NCI-H748 (cell line): ENCODE measurements around the gene SKIDA1.

Experiments
- DNase-seq: peaks from one replicate; lab custom pipeline; 2025; ENCODE audit not compliant: unreplicated experiment; lab: John Stamatoyannopoulos, UW

The SKIDA1 gene

DNA sequence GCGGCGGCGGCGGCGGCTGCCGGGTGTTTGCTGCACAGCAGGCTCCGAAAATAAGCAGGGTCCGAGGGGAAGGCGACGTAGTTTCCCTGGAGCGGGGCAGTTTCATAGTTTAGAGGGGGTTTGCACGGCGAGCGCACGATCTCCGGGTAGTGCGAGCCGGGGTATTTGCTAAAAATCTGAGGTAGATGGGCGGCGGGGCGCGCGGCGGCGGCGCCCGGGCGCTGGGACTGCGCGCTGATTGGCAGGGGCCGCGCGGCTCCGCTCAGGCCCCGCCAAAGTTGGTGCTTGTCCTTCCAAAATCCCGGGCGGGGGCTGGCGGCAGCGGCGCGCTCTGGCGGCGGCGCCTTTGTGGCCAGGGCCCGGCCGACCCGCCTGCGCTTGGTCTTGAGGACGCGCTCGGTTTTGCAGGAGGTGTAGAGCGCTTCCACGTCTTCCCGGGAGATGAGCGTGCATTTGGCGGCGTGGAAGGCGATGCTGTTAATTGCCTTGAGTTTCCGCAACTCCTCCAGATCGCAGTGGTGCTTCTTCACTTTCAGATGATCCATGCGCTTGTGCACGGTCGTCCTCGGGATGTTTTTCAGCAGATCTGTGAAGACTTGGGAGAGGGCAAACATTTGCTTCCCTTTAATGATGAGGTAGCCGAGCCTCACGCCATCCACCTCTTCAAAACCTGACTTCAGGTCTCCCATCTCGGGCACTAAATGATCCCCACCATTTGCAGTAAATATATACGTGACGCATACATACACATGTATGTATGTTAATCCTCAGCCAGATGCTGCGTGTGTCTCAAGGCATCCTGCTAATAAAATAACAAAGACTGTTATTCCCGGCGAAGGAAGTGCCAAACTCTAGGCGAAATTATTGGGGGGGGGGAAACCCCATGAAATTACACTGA lies 8.1 kb downstream of the SKIDA1 start:
- peak; percentile 74 for DNase-seq

DNA sequence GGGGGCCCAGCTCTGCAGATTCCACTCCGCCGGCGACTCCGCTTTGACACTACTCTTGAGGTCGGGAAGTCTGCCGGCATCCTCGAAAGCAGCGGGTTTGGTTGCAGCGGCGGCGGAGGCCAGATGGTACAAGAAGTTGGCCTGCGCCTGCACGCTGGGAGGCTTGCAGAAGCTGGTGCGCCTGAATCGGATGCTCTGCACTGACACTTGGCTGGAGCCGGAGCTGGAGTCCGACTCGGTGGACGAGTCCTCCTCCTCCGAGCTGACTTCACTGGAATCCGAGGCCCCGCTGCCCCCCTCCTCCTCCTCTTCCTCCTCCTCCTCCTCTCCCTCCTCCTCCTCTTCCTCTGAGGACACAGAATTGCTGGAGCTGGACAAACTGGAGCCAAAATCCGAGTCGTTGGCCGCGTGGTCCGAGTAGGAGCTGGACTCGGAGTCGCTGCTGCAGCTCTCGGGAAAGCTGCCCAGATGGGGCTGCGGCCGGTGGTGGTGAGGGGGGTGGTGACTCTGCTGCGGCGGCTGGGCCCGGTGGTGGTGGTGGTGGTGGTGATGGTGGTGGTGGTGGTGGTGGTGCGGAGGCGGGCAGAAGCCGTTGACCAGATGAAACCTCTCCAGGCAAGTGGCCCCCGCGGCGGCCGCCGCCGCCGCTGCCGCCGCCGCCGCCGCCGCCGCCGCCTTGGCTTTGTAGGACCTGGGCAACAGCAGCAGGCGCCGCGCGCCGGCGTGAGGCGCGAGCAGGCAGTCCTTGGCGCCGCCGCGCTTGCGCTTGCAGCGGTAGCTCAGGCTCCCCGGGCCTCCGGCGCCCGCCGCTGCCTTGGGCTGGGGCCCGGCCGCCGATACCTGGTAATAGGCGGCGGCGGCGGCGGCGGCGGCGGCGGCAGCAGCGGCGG lies 9.0 kb downstream of the SKIDA1 start:
- peak; percentile 79 for DNase-seq

DNA sequence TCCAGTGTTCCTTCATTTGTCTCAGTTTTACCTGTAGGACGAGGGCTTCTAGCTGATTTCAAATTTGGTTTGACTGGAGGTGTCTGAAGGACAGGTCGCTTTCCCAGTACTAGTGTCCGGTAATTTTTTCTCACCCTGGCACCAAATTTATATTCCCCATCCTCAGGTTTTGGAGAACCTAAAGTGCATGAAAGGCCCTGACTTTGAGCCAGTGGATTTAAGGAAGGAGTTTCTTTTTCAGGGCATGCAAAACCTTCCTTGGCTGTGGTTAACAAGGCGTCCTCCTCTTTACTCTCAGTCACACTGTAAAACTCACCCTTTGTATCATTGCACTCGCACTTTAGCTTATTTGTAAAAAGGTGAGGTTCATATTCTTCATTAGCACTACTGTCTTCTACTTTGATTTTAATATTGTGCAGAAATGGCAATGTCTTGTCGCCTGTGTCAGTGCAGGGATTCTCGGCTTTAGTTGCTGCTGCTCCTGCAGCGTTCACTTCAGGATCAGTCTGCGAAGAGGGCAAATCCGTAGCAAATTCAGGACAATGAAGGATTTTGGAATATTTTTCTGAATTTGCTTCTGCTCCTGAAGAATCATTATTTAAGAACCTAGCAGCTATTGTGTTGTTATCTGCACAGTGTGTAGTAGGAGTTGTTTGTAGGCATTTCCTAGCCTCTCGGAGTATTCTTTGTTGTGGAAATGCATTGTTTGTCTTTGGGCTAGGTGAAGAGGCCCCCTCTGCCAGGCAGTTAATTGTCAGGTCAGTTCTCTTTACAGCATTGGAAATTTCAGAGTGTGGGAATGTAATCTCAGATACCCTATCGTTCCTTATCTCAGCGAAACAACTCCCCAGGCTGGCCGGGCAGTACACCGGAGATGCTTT lies 9.9 kb downstream of the SKIDA1 start:
- no peak for DNase-seq

DNA sequence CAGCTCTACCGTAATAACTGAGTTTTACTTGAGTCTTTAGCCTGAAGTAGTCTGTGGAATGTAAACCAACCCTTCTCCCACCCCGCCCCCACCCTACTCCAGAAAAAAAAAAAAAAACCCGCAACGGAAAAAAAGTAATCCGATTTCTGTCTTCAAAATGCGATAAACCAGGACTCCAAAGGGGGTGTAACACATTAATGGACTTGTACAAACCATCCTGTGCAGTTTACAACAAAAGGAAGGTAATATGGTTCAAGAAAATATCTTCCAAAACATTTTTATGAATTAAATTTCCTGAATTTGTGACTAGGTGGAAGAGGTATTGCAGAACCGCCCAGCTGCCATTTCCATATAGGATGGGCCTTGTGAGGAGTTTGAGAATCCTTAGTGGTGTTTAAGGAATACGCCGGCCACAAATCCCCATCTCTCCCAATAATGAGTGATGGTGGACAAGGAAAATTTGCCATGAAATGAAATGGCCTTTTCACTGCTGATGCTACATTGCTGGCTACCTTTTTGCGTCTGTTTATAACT lies 10.6 kb downstream of the SKIDA1 start:
- DNase-seq, result no peak

DNA sequence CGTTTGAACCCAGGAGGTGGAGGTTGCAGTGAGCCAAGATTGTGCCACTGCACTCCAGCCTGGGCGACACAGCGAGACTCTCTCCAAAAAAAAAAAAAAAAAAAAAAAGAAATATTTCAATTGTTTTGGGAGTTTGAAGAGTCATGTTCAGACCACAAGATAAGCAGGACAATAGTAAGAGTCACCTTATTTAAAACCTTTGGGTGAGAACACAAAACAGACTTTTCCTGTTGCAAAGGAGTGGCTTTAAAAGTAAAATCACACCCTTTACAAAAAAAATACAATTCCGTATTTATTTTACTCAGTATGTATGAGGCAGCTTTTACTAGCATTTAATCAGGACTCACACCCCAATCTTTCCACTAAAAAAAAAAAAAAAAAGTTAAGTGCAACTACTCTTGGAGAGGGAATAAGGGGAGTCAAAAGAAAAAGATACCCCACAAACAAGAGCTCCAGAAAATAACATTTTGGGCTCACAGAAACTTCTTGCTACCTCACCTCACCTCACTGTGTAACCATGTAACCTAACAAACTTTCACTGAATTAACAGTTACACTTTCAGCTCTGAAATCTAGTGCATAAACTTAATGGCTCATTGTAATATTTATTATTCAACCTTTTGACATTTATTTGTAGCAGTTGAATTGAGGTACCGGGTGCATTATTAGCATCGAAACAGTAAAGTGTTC lies 11.2 kb downstream of the SKIDA1 start:
- no peak for DNase-seq

DNA sequence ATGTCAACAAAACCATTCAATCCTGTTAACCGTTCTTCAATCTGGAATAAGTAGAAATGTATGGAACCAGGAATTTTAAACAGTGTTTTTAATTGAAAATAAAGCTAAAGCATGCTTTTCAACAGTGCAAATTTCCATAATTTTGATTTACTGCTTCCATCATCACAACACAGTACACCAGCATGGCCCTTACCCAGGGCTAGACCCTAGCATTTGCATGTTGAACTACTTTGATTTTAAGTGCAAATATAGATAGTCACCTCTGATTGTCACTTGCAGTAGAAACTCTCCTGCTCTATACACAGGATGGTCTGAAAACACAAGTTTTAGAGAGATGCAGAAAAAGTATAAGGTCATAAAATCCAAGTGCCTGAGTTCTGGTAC lies 12.1 kb downstream of the SKIDA1 start:
- DNase-seq, result no peak

DNA sequence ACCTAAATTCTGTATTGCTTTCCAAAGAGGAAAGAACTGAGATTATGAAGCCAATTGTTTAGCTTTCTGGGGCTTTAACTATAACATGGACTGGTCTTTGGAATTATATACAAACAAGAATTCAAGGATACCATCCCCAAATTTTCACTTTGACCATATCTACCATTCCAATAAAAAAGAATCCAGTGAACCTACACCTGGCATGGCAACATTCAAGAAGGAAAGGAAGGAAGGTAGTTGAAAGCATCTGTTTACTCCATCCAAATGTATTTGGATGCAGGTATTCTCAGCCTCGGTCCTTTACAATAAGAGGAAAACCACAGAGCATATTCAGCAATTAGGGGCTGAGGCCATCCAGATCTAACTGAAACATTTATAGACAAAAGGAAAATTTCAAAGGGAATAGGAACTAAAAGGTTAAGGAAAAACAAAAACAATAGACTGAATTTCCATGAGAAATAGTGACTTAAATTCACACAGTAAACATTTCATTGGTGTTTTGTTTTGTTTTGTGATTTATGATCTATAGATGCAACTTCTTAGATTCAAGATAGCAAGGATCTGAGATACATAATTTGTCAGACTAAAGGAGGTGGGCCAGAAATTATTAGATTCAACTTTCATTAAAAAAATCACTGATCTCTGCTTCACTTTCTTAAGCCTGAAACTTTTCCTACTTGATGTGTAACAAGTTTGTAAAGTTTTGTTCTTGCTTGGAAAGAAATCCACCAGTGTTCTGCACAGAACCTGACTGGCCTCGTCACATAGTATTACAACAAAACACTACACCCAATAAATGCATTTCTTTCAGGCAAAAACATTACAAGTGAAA lies 12.7 kb downstream of the SKIDA1 start:
- DNase-seq, result no peak

DNA sequence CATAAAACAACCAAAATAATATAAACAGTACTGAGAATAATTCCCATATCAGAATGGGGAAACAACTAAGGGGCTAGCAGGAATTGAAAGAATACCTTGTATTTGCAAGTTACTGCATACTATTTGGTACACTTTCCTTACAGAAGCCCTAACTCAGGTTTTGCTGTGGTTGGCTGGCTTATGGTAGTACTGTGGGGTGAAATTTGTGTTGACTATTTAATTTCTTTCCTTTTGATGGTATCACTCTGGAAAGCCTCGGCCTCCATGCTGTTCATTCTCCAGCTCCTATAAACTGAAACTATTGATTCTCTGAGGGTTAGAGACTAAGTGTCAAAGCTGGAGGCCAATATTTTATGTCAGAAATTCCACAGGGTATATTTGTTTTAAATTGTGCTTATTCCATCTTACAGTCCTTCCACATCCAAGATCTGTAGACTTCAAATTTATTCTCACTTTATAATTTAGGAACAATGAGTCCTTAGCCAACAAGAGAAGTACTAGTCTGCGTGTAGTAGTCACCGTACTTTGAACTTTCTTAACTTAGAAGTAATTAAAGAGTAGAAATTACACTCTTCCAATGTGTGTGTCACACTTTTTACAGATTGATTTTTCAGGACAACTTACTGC lies 13.4 kb downstream of the SKIDA1 start:
- no peak for DNase-seq

DNA sequence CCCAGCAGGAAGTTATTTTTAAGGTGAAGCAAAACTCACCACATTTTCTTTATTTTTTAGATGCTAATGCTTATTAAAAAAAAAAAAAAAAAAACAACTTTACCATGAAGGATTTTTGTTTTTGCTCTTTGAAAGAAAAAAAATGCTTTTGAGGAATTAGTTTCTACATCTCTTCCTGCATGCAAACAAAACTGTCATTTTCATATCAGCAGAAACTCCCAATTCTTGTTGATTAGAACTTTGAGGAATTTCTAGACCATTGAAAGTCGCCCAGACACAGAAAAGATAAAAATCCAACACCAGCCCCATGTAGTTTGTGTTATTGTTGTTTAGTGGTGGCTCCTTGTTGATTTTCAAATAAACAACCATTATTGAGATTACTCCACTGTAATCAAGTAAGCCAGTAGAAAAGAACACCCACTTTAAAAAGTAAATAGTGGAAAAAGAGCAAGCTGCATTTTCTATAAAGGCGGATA lies 14.3 kb downstream of the SKIDA1 start:
- no peak for DNase-seq

DNA sequence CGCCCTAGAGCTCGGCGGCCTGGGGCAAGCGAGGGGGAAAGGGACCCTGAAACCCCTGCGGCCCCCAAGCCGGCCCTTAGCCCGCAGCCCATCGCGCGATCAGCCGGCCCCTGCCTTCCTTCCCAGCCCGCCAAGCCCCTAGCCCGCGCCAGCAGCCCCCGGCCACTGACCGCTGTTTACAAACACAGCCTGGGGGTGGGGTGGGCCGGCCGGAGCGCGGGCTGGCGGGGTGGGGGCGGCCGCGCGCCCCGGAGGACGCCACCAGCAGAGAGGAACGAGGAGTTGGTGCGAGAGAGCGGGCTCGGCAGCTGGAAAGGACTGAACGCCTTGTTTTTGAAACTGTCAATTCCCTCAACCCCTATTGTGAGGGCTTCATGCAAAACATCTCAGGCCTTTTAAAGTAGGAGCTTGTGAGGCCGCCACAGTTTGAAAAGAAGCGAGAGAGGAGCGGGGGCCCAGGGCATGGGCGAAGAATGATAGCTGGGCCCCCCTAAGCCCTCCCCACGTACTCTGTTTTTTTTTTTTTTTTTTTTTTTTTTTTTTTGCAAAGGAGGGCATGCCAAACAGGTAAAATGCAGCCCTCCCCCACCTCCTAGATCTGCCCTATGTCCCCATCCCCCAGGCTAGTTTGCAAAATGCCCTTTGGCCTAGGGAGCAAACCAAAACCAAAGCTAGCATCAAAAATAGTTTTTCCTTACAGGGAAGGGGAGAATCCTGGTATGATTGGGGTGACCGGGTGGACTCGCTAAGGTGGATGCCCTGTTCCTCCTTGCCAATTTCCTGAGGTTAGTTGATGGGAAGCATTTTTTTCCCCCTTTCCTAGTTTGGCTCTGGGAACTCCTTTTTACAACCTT lies 15.0 kb downstream of the SKIDA1 start:
- DNase-seq, result no peak

DNA sequence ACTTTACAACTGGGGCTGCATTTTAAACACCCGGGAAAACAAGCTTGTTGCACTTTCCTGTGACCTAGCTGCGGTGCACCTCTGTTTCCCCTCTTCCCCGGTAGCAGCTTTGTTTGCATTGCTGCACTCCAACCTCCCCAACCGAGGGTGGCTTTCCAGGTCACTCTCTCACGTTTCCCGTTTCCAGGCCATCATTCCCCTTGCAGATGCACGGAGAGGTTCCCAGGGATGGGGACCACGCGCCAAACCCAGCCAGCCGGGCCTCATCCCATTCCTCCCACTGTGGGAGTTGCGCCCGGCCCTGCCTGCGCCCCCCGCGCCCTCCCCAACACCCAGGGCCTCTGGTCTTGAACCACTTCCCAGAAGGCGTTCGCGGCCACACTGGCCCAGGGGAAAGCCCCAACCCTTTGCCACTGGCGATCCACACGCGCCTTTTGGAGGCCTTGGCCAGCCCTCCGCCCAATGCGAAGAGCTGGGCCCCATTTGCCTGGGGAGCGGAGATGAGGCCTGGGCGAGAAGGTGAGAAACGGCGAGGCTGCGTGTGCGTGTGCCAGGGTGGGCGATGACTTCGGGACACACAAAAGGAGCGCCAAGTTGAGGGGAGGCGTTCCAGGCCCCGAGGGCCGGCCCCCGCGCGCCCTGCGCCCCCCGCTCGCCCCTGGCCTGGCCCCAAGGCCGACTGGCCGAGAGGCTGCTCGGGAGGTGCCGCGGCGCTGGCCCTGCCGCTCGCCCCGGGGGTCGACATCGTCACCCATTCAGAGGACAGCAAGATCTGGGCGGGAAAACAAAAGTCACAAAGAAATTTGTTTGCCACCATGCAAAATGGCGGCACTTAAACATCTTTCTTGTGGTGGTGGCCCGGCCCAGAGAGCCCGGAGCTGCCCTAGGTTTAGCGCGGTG lies 15.9 kb downstream of the SKIDA1 start:
- no peak for DNase-seq

DNA sequence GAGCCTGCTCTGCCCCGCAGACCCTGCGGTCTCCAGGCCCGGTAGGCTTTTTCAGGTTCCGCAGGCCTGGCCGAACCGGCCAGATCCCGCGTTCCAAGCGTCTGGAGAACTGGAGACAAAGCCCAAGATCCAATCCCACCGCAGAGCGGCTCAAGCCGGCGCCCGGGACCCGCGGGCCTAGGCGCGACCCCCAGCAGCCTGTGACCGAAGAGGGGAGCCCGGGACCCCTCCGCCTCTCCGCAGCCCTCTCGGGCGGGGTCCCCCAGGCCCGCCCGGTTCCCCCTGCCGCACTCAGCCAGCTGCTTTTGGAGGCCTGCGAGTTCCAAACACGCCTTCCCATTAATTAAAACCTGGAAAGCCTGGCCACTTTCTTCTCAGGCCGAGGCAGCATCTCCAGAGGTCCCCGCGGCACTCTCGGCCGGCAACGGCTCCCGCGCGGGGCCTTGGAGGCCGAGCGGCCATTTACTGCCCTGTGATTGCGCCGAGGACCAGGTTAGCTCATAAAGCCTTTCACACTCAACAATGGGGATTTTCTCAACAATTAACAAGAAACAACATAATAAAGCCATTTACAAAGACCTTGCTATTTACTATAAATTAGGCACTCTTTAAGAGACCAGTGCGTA lies 16.7 kb downstream of the SKIDA1 start:
- DNase-seq, result no peak

DNA sequence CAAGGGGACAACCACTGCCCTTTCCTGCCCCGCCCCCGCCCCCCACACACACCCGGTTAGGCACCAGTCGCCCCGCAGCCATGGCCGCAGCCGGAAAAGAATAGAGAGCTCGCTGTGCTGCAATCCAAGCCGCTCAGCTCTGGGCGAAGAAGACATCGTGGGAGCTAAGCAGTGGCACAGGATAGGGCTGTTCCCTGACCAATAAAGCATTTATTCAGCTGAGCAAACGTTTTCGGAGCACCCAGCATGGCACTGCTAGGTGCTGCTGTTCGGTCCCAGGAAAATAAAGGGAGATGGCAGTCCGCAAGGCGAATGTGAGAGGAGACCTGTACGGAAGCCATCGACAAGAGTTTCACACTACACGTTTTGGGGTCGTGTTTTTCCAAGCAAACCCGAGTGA lies 18.3 kb downstream of the SKIDA1 start:
- no peak for DNase-seq

DNA sequence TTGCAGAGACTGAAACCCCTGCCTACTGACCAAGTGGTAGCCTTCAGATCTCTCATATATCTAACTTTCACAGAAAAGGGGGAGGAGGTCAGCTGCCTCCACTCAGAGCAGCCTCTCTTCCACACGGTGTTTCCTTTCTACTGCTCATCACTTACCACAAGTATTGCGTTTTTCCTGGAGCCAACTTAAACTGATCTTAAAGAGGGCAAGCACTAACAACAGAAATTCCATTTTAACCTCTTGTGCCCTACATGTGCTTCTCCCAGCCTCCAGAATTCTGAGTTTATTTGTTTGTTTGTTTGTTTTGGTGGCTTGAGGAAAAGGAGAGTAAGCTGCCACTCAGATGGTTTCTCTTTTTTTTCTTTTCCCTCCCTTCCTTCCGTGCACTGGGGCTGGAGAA lies 19.1 kb downstream of the SKIDA1 start:
- no peak for DNase-seq

DNA sequence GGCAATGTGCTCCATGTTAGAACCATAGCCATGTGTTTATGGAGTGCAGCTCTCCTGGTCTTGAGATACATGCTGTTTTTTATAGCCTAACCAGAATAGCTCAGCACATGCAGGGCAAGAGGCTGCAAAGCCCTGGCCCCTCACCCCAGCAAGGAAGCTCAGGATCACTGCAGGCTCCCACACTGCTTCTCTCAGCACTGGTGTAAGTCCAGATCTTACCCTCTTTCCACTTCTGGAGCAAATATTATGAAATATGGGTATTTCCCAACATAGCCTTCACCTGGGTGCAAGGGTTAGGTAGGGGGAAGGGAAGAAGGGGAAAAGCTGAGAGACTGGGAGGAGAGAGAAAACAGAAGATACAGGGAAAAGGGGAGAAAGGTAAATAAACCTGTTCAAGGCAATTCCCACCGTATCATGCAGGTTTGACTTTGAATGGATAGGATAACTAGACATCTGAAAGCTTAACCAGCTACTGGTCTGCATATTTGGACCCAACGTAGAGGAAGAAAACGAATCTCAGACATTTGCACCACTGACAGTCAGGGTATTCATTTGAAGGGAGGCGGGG lies 19.7 kb downstream of the SKIDA1 start:
- DNase-seq, result no peak

DNA sequence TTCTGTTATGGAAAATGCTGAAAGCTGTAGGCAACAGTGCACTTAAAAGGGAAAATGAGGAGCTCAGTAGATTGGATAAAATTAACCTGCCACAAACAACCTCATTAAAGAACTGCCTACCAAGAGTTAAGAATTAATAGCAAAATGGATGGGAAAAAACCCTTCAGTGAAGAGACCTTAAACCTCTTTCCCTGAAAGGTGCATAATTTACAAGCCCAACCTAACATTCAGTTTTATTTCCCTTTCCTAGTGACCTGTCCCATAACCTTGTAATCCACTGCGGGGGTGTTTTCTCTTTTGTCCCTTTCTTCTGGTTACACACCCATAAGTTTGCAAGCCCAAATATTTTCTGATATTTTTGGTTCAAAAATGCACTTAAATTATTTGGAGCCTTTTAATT lies 21.9 kb downstream of the SKIDA1 start:
- DNase-seq, result no peak
